ENCODE results near the gene MANEAL.

GRCh38 chr1:37849480-37849879 is 55.8 kb downstream of the MANEAL start:
- TF ChIP-seq CTCF (IDR thresholded peaks at IDR 0.05): no peak
- TF ChIP-seq POLR2A (IDR thresholded peaks at IDR 0.05): no peak
